Right lobe of liver (tissue), 6 donors: ENCODE results near the gene NR0B1. TPM values are rescaled to one million over a fixed set of nuclear protein-coding genes. Genes with fewer than 3 reads are reported as not detected.
A peak's percentile ranks its signal among the peaks of the same experiment; 100 is the strongest.

ENCODE experiments used
- ATAC-seq, 4 donors: fragments of 200-7000 bp; cut with Tn5 transposase; one replicate each; pipeline ENCODE4 v1.9.1; 2020; ENCODE audit warnings: mild to moderate bottlenecking in 4 of 4, moderate library complexity in 4 of 4
- DNase-seq, 3 donors: peaks; one replicate each; pipeline ENCODE4 v3.0.0-alpha.2; 2020
- H3K27ac ChIP-seq, 3 donors: fragments of 200-600 bp; one replicate each; pipeline ENCODE4 v1.8.0; 2022
- H3K27me3 ChIP-seq, 2 donors: fragments of 200-600 bp; one replicate each; pipeline ENCODE4 v1.8.0; 2022
- H3K36me3 ChIP-seq, 4 donors: fragments of 200-600 bp; sonication (generic) in 1 of 4; one replicate each; pipeline versions ENCODE4 v1.5.1 to v1.8.0; 2017 to 2022; ENCODE audit warnings: control low read depth in 1 of 4
- H3K4me1 ChIP-seq, 4 donors: fragments of 200-600 bp; sonication (generic) in 1 of 4; one replicate each; pipeline versions ENCODE4 v1.5.1 to v1.8.0; 2017 to 2022; ENCODE audit warnings: control low read depth in 1 of 4
- H3K4me3 ChIP-seq, 3 donors: fragments of 200-600 bp; one replicate each; pipeline ENCODE4 v1.8.0; 2022
- H3K9me3 ChIP-seq, 4 donors: fragments of 200-600 bp; sonication (generic) in 1 of 4; one replicate each; pipeline versions ENCODE4 v1.5.1 to v1.8.0; 2017 to 2022; ENCODE audit warnings: control low read depth in 1 of 4
- CTCF ChIP-seq, 4 donors: fragments of 200-600 bp in 3 of 4; fragments of 450-650 bp in 1 of 4; IDR thresholded peaks; one replicate each; pipeline versions ENCODE4 v1.5.1 to v1.8.0; 2016 to 2022; ENCODE audit warnings: antibody characterized with exemption in 4 of 4, mild to moderate bottlenecking in 2 of 4
- POLR2A ChIP-seq: fragments of 450-650 bp; IDR thresholded peaks from one replicate; pipeline ENCODE4 v1.6.1; 2017; ENCODE audit warnings: antibody characterized with exemption, mild to moderate bottlenecking
- WGBS: methylation state at CpG from one replicate; pipeline ENCODE4 v1.1.6; 2018; ENCODE audit warnings: low coverage, low lambda C conversion rate; ENCODE audit not compliant: insufficient coverage; ENCODE audit errors: missing lambda C conversion rate; 5-methylcytosine and 5-hydroxymethylcytosine counted together
- intact Hi-C, 2 donors: fragments of 100-400 bp; cut with DNase I; formaldehyde crosslinking; loops; one replicate each; pipeline versions ENCODE4 v1.11.2 to v1.14.1; 2022
- long read RNA-seq: library from polyadenylated mRNA; unstranded; transcript quantifications from one replicate; pipeline ENCODE4 v2.0.0, GENCODE V29; 2019
- total RNA-seq, 6 experiments: library from RNA; depleted of rRNA in 2 of 6; stranded (reverse); fragments of >200 nt in 2 of 6; fragmentation: NEBNext Ultra II Directional in 3 of 6; extraction: Animal tissue kit (Norgen Biotek cat#: 25700) in 3 of 6; gene quantifications; one replicate each; pipeline versions ENCODE4 v1.1.0 to v1.2.4, GENCODE V29; 2016 to 2023
- donor health status: DM: no; HTN: yes; CAD: no.
- donor health status: DM: no; HTN: no; CAD: no.
- donor health status: DM: no; HTN: no; CAD: no.
- donor health status: DM: no; HTN: yes; CAD: no.
- donor health status: DM: no; HTN: yes; CAD: no.

The NR0B1 gene
- total RNA-seq = not detected
- long read RNA-seq = 0 reads

GRCh38 chrX:30309139-30309571 lies at the start of gene NR0B1:
Gene NR0B1 (minus strand): TSS chrX:30309390. CDS start chrX:30309363, 27 bp downstream.
- ATAC-seq (no peak), DNase-seq (no peak)
- Histone ChIP-seq H3K9me3 (no peaks in the 10 kb centered on the region), H3K36me3 (no peaks in the 10 kb centered on the region), H3K4me3 (no peak within 1 kb of the TSS), H3K27me3 (peaks cover 0 to 26% of the 10 kb centered on the region in 2 donors), H3K4me1 (no peaks in the 10 kb centered on the region), H3K27ac (no peak within 1 kb of the TSS)
- no peak for TF ChIP-seq POLR2A
- no peak for TF ChIP-seq CTCF (IDR thresholded peaks at IDR 0.05)
- no CpG with 5 or more reads among the region's 46 CpGs for WGBS
- intact Hi-C loops = no loop called here

- Histone ChIP-seq H3K4me1 (no peaks in the 10 kb centered on the region), H3K36me3 (no peaks in the 10 kb centered on the region), H3K27ac (no peak overlapping the region), H3K4me3 (no peak overlapping the region), H3K27me3 (no peaks in the 10 kb centered on the region), H3K9me3 (peaks cover 0 to 2% (median 0%) of the 10 kb centered on the region in 4 donors)
- no peak for ATAC-seq
- DNase-seq = no peak
- TF ChIP-seq CTCF (IDR thresholded peaks at IDR 0.05) (no peak), POLR2A (no peak)
- intact Hi-C loops = no loop called here
Observed at GRCh38 chrX:30349946-30350345, 40.8 kb upstream of the NR0B1 start.

- no peaks in the 10 kb centered on the region for H3K36me3 ChIP-seq
- no peaks in the 10 kb centered on the region for H3K4me1 ChIP-seq
- peak in 3 of 4 donors; percentile 9 to 30 (median 28) for TF ChIP-seq CTCF (IDR thresholded peaks at IDR 0.05)
- no peak for TF ChIP-seq POLR2A
- WGBS = 24% methylated on average over 4 of the region's 4 CpGs
- H3K27me3 ChIP-seq = peaks cover 0 to 4% of the 10 kb centered on the region in 2 donors
- H3K9me3 ChIP-seq = no peaks in the 10 kb centered on the region
- no peak overlapping the region for H3K27ac ChIP-seq
- no peak overlapping the region for H3K4me3 ChIP-seq
- ATAC-seq = peak in 2 of 4 donors; percentile 59 to 66
- intact Hi-C loops = no loop called here
- DNase-seq = peak in 2 of 3 donors; percentile 17 to 37
Observed at GRCh38 chrX:30343206-30343605, 34.0 kb upstream of the NR0B1 start.

- Histone ChIP-seq H3K27ac (no peak overlapping the region), H3K4me1 (no peaks in the 10 kb centered on the region), H3K27me3 (peaks cover 0 to 4% of the 10 kb centered on the region in 2 donors), H3K9me3 (no peaks in the 10 kb centered on the region), H3K4me3 (no peak overlapping the region), H3K36me3 (no peaks in the 10 kb centered on the region)
- intact Hi-C loops = no loop called here
- TF ChIP-seq POLR2A = no peak
- DNase-seq (no peak), ATAC-seq (no peak)
- 60% methylated on average over 7 of the region's 7 CpGs for WGBS
Observed at GRCh38 chrX:30340753-30341152, 31.6 kb upstream of the NR0B1 start.

GRCh38 chrX:30327762-30328161 lies 18.6 kb upstream of the NR0B1 start:
- Histone ChIP-seq H3K27ac (no peak overlapping the region), H3K36me3 (no peaks in the 10 kb centered on the region), H3K4me1 (no peaks in the 10 kb centered on the region), H3K27me3 (peaks cover 0 to 6% of the 10 kb centered on the region in 2 donors), H3K4me3 (no peak overlapping the region), H3K9me3 (no peaks in the 10 kb centered on the region)
- 63% methylated on average over 4 of the region's 4 CpGs for WGBS
- TF ChIP-seq POLR2A (no peak), CTCF (IDR thresholded peaks at IDR 0.05) (no peak)
- intact Hi-C loops = no loop called here
- ATAC-seq = no peak
- DNase-seq = no peak
